NT2/D1 (cell line): ENCODE data around the gene HOXD11.

Source experiments
- DNase-seq: peaks from one replicate; pipeline ENCODE4 v3.0.0-alpha.2; 2011; ENCODE audit warnings: low read depth, low spot score
- H3K27me3 ChIP-seq: 2 replicates; pipeline ENCODE4 v1.6.0; 2011; ENCODE audit warnings: mild to moderate bottlenecking; ENCODE audit not compliant: insufficient read length, insufficient read depth
- H3K36me3 ChIP-seq: 2 replicates; pipeline ENCODE4 v1.6.1; 2011; ENCODE audit warnings: mild to moderate bottlenecking, low read length, mixed read lengths; ENCODE audit not compliant: insufficient read depth, insufficient read length
- H3K4me1 ChIP-seq: 2 replicates; pipeline ENCODE4 v1.5.1; 2011; ENCODE audit not compliant: insufficient read depth, insufficient read length
- H3K4me3 ChIP-seq: 2 replicates; pipeline ENCODE4 v1.5.1; 2011; ENCODE audit warnings: low read depth; ENCODE audit not compliant: insufficient read length
- H3K9ac ChIP-seq: 2 replicates; pipeline ENCODE4 v1.6.0; 2011; ENCODE audit warnings: low read depth; ENCODE audit not compliant: insufficient read length
- H3K9me3 ChIP-seq: 2 replicates; pipeline ENCODE4 v1.5.1; 2011; ENCODE audit warnings: mild to moderate bottlenecking, low read length; ENCODE audit not compliant: insufficient read depth
- SUZ12 ChIP-seq: IDR thresholded peaks from 2 replicates; pipeline ENCODE4 v1.6.1; 2011; ENCODE audit not compliant: insufficient read length, insufficient read depth; ENCODE audit errors: extremely low read depth
- YY1 ChIP-seq: IDR thresholded peaks from 2 replicates; pipeline ENCODE4 v1.6.1; 2011; ENCODE audit not compliant: insufficient read length, insufficient read depth
- ZNF274 ChIP-seq: IDR thresholded peaks from 2 replicates; pipeline ENCODE4 v1.6.1; 2011; ENCODE audit warnings: mild to moderate bottlenecking, low read depth, low read length

HOXD11 gene

GRCh38 chr2:176122683-176123410 lies 15.8 kb downstream of the HOXD11 start, which contains the start of gene HOXD9:
Gene HOXD9, plus strand, starts transcription at chr2:176122719. Its CDS starts 50 bp downstream, at chr2:176122769.
- Histone ChIP-seq H3K36me3 (no peaks in the 10 kb centered on the region), H3K9ac (peak within 1 kb of the TSS; percentile 62), H3K4me3 (peak within 1 kb of the TSS; percentile 55), H3K9me3 (no peaks in the 10 kb centered on the region; the same call in 1 of the 2 replicates), H3K27me3 (peaks cover 99% of the 10 kb centered on the region), H3K4me1 (peaks cover 3% of the 10 kb centered on the region)
- no peak for DNase-seq
- TF ChIP-seq ZNF274 = no peak
- TF ChIP-seq SUZ12 = peak; percentile 15
- no peak for TF ChIP-seq YY1

GRCh38 chr2:176123411-176124109 lies 16.5 kb downstream of the HOXD11 start:
- H3K9ac ChIP-seq = no peak overlapping the region
- H3K36me3 ChIP-seq = no peaks in the 10 kb centered on the region
- peak overlapping the region; percentile 55 for H3K4me3 ChIP-seq
- peaks cover 99% of the 10 kb centered on the region for H3K27me3 ChIP-seq
- H3K4me1 ChIP-seq = peaks cover 3% of the 10 kb centered on the region
- DNase-seq = no peak
- TF ChIP-seq YY1 = no peak
- TF ChIP-seq SUZ12 = peak; percentile 80
- H3K9me3 ChIP-seq = no peaks in the 10 kb centered on the region; the same call in 1 of the 2 replicates

- no peak overlapping the region for H3K9ac ChIP-seq
- H3K27me3 ChIP-seq = peaks cover 100% of the 10 kb centered on the region
- DNase-seq = no peak
- H3K4me1 ChIP-seq = peaks cover 8% of the 10 kb centered on the region
- no peak overlapping the region for H3K4me3 ChIP-seq
- TF ChIP-seq ZNF274 = no peak
- TF ChIP-seq SUZ12 = no peak
- TF ChIP-seq YY1 = no peak
- no peaks in the 10 kb centered on the region for H3K9me3 ChIP-seq
- no peaks in the 10 kb centered on the region for H3K36me3 ChIP-seq
These were observed 17.2 kb downstream of the HOXD11 start for GRCh38 chr2:176124110-176124946.

GRCh38 chr2:176124947-176125771 lies 18.1 kb downstream of the HOXD11 start:
- Histone ChIP-seq H3K9me3 (no peaks in the 10 kb centered on the region), H3K36me3 (no peaks in the 10 kb centered on the region), H3K4me3 (no peak overlapping the region), H3K27me3 (peaks cover 99% of the 10 kb centered on the region), H3K9ac (no peak overlapping the region), H3K4me1 (peaks cover 10% of the 10 kb centered on the region)
- TF ChIP-seq YY1 = no peak
- TF ChIP-seq SUZ12 = no peak
- TF ChIP-seq ZNF274 = no peak
- no peak for DNase-seq

GRCh38 chr2:176125772-176126054 lies 18.6 kb downstream of the HOXD11 start:
- DNase-seq = no peak
- TF ChIP-seq SUZ12 = no peak
- TF ChIP-seq ZNF274 = no peak
- no peak for TF ChIP-seq YY1
- Histone ChIP-seq H3K9me3 (no peaks in the 10 kb centered on the region), H3K36me3 (no peaks in the 10 kb centered on the region), H3K4me1 (peaks cover 11% of the 10 kb centered on the region), H3K9ac (no peak overlapping the region), H3K27me3 (peaks cover 99% of the 10 kb centered on the region), H3K4me3 (no peak overlapping the region)

GRCh38 chr2:176126929-176127773 lies 20.1 kb downstream of the HOXD11 start:
- H3K4me1 ChIP-seq = peaks cover 9% of the 10 kb centered on the region
- TF ChIP-seq SUZ12 (no peak), ZNF274 (no peak), YY1 (no peak)
- DNase-seq = no peak
- no peaks in the 10 kb centered on the region for H3K36me3 ChIP-seq
- peaks cover 99% of the 10 kb centered on the region for H3K27me3 ChIP-seq
- no peak overlapping the region for H3K9ac ChIP-seq
- H3K4me3 ChIP-seq = no peak overlapping the region
- no peaks in the 10 kb centered on the region for H3K9me3 ChIP-seq
